GM21526 (cell line): ENCODE data around the gene ALG14.

Experiments used
- ATAC-seq: cut with Tn5 transposase; IDR thresholded peaks from one replicate; pipeline ENCODE4 v1.9.1; 2021; ENCODE audit warnings: moderate library complexity; ENCODE audit not compliant: unreplicated experiment, low FRiP score

Gene ALG14

DNA sequence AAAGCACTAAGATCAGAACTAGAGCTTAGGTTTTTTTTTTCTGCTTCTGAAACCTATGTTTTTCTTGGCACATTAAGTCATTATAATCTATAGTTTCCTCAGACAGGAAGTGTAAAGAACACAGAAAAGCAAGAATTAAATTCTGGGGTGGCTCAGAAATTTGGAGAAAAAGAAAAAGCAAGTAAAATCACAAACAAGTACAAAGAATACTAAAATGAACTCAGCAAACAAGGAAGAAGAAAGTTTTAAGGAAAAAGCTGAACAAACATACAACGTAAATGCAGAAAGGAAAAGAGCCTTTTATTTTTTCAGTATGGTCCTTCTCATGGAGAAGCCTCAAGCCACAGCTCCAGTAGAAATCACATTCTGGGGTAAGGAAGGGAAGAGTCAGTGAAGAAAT lies 137.3 kb downstream of the ALG14 start:
- ATAC-seq: no peak

DNA sequence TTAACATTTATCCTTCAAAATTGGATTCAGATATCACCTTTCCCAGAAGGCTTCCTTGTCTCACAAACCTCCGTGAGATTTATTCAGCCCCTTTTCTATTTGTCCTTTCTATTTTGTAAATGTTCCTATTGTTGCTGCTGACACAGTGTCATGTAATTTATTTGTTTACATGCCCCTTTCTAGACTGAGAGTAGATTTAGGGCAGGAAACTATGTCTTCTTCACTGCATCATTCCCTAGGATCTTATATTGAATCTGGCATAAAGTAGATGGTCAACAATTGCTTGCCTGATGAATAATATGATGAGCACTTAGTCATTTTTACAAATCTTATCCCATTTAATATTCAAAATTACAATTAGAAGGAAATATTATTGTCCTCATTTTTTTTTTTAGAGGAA lies 137.7 kb downstream of the ALG14 start:
- no peak for ATAC-seq

DNA sequence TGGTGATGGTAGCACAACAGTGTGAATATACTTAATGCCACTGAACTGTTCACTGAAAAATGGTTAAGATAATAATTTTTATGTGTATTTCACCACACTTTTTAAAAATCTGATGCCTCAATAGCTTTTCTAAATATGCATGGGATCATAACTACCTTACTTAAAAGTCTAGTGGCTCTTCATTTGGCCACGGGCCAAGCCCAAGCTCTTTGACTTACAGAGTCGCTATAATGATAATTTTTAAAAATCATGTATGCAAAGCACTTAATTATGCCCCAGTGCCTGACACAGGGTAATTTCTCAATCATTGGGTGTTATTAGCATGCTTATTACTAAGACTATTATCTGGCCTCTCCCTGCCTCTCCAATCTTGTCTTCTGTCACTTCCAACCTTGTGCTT lies 138.2 kb downstream of the ALG14 start:
- ATAC-seq: no peak

DNA sequence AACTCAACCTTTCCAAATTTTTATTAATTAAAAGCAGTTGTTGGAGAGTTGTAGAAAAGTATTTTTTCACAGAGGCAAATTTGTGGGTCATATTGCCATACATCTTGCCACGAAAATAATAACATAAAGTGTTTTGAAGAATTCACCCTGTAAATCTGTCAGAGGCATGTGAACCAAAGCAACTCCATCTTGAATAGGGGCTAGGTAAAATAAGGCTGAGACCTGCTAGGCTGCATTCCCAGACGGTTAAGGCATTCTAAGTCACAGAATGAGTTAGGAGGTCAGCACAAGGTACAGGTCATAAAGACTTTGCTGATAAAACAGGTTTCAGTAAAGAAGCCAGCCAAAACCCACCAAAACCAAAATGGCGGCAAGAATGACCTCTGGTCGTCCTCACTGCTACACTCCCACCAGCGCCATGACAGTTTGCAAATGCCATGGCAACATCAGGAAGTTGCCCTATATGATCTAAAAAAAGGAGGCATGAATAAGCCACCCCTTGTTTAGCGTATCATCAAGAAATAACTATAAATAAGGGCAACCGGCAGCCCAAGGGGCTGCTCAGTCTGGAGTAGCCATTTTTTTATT lies 141.4 kb downstream of the ALG14 start:
- no peak for ATAC-seq

DNA sequence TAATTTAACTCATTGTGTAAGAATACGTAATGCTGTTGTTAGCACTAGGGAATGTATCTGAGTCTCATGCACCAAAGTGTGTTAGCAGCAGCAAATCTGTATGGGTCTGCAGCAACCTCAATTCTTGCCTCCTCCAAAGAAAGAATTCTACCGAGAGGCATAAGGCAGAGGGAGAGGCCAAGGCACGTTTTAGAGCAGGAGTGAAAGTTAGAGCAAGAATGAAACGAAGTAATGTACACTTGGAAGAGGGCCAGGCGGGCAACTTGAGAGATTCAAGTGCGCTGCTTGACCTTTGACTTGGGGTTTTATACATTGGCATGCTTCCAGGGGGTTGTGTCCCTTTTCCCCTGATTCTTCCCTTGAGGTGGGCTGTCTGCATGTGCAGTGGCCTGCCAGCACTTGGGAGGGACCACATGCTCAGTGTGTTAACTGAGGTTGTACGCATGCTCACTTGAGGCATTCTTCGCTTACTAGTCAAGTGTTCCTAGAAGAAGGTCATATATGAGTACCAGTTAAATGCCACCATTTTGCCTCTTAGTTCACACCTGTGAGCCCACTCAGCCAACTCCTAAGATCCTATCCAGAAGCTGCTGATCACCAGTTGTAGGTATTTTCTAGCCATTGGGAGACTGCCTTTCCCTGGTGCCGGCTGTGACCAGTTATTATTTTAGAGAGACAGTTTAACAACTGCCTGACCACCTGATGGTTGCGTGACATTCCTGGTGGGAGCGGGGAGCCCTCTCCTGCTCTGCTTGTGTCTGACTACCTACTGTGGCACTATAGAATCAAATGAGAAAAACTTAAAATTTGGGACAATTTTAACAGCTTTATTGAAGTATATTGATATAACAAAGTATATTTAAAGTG lies 143.2 kb downstream of the ALG14 start:
- ATAC-seq: no peak

DNA sequence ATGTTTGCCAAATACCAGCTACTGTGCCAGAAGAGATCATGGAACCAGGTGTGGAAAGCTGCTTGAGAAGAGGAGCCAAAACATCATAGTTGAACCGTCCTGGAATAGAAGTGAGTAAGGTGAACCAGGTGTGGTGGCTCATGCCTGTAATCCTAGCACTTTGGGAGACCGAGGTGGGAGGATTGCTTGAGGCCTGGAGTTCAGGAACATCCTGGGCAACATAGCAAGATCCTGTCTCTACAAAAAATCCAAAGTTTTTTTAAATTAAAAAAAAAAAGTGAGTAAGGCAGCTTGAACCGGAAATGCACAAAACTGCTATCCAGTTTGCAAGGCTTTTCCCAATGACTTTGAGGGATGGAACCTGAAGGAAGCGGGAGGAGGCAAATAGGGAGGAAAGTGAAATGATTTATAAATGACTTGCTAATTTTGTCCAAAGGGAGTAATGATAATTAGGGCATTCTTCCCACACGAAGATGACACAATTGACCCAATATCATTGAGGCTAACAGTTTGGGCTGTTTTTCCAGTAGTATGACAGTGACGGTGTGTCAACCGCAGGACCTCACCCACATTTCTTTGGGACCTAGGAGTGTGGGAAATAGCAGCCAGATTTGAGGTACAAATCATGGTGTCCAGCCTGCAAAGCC lies 144.3 kb downstream of the ALG14 start:
- ATAC-seq: no peak

DNA sequence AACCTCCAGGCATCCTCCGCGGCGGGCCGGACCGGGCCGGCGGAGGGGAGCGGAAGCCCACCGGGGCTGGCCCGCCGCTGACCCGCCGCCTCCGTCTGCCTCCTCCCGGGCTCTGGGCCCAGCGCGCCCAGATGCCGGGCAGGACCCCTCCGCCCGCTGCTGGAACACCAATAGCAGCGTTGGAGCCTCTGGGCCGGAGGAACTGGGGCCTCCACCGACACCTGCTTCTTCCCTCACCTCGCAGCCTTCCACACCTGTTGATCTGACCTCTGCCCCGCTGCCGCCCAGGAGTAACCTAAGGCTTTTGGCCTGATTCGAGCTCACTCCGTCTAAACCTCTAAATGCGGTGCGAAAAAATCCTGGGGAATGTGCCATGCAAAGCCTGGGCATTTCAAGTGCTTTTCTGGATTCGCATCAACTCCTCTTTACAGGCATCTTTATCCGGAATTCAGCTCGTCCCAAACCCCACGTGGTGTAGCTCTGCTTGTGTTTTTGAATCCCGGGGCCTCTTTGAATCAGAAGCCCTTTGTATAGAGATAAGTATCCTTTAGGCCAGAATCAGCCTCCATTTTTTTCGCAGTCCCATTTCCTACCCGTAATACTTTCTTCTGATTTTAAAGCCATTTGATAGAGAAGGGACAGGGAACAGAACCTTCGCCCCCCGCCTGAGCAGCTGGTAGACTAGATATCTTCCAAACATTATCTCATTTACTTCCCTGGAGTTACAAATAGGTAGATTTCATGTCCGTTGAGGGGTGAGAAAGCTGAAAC lies 145.2 kb downstream of the ALG14 start:
- ATAC-seq: no peak

DNA sequence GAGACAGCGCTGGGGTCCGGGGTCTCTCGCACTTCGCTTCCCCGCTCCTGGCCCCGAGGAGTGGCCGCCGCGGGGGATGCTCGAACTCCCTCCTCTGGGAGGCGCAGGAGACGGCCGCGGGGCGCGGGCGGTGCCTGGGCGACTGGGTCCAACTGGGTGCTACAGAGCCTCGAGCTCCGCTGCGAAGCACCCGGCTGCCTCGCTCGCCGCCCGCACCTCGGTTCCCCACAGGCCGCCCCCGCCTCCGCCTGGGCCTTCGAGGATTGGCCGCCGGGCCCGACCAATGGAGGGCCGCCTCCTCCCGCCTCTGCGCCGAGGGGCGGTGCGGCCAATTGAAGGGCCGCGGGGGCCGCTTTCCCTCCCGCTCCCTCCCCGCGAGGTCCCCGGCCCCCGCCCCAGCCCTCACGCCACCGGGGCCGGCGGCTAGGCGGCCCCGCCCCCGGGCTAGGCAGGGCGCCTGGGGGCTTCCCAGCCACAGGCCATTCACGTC lies 145.8 kb downstream of the ALG14 start, which contains the start of gene CNN3:
Gene CNN3, minus strand, starts transcription at position 196 of the 490 bp plus-strand sequence. CDS start 216 bp downstream, outside the sequence.
- ATAC-seq: peak; percentile 95

DNA sequence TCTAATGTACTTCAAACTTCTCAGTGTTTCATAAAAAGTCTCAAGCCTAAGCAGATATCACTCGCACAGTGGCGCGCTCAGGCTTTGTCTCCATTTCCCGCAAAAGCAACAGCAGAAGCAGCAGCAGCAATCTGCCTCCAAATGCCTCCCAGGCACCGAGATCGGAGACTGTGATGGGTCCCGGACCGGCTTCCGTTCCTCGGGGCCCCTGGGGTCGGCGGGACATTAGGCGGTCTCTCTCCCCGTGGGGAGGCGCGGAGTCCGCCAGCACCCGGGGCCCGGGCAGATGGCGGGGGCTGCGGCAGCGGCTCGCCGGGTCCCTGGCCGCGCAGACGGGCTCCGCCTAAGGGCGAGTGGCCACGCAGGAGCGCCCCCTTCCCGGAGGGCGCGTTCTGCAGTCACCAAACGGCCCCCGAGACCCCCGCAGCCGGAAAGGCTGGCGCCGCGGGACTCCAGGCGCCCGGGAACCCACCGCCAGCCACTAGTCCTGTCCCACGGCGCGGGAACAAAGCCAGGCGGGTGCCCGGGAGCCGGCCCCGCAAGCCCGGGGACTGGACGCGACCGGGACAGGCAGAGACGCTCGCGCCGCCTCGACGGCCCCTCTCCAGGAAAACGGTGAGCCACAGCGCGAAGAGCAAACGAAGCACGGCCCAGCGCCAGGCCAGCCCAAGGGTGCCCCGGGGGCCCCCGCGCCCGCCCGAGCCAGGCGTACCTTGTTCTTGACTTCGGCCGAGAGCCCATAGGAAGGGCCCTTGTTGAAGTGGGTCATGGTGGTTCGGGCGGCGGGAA lies 146.4 kb downstream of the ALG14 start:
- no peak for ATAC-seq

DNA sequence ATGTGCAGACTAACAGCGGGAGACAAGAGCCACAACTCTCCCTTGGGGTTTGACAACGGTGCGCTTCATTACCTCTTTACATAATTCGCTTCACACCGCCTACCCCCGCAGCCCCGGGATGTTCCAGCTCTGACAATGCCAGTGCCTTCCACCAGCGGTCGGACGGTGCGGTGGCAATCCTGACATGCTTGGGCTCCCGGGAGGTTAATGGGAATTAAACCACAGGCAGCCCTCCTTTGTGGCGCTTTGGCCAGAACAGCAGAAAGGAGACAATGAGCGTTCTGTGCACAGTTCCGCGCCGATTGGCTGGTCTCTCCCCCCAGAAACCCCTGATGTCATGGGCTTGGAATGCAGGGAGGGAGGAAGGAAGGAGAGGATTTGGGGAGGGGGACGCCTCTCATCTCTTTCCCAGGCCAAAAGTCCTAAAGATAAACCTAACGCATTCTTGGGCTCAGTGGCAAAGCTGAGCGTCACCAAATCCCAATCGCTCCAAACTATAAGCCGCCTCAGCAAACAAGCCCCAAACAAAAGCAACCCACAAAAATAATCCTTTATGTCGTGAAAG lies 147.1 kb downstream of the ALG14 start:
- ATAC-seq: no peak

DNA sequence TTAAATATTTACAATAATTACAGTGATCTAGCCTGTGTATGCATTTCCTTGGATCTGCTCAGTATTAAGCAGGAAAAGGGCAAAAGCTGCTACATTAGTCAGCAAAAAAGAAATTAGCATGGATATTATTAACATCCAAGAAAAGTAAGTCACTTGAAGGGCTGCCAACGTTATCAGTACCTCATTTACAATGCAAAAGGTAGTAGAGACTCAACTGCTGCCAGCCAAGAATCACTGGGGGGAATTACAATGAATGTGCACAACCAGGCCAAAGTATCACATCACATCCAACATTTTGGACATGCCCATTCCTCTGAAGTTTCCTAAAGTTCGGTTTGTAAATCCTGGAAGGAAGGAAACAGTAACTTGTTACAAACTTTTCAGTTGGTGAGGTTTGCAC lies 147.7 kb downstream of the ALG14 start:
- ATAC-seq: no peak
